Breast epithelium (tissue), 4 donors: ENCODE data around the gene IL13RA1. TPM values are rescaled to one million over a fixed set of nuclear protein-coding genes. Genes with fewer than 3 reads are reported as not detected.
"Not testable (repeated sequence)": the region's sequence is repeated elsewhere in the genome, so short reads cannot be mapped to it uniquely, and the experiment has no call there.

Source experiments
- DNase-seq, 2 donors: peaks; one replicate each; pipeline ENCODE4 v3.0.0-alpha.2; 2019; ENCODE audit warnings: low spot score in 2 of 2
- H3K27ac ChIP-seq, 2 donors: fragments of 200-600 bp; sonication (generic) in 1 of 2; one replicate each; pipeline ENCODE4 v1.5.1; 2016 to 2019; ENCODE audit warnings: mild to moderate bottlenecking in 1 of 2
- H3K27me3 ChIP-seq, 2 donors: fragments of 200-600 bp; sonication (generic) in 1 of 2; one replicate each; pipeline versions ENCODE4 v1.5.1 to v1.6.0; 2017 to 2019; ENCODE audit warnings: control low read depth in 1 of 2, mild to moderate bottlenecking in 1 of 2
- H3K36me3 ChIP-seq: fragments of 200-600 bp; one replicate; pipeline ENCODE4 v1.5.1; 2019
- H3K4me1 ChIP-seq, 2 donors: fragments of 200-600 bp; sonication (generic); one replicate each; pipeline ENCODE4 v1.5.1; 2016 to 2019; ENCODE audit warnings: control low read depth in 1 of 2
- H3K4me3 ChIP-seq, 3 donors: fragments of 200-600 bp; sonication (generic); 1 replicate in 2 of 3; 2 replicates in 1 of 3; pipeline ENCODE4 v1.5.1; 2016 to 2019; ENCODE audit warnings: mild to moderate bottlenecking in 3 of 3, moderate library complexity in 2 of 3
- H3K9me3 ChIP-seq, 2 donors: fragments of 200-600 bp; sonication (generic) in 1 of 2; one replicate each; pipeline ENCODE4 v1.5.1; 2016 to 2019; ENCODE audit warnings: control low read depth in 1 of 2
- CTCF ChIP-seq, 3 donors: fragments of 450-650 bp; IDR thresholded peaks; one replicate each; pipeline ENCODE4 v1.5.1; 2016 to 2017; ENCODE audit warnings: antibody characterized with exemption in 3 of 3, mild to moderate bottlenecking in 3 of 3, moderate library complexity in 3 of 3
- POLR2A ChIP-seq: fragments of 450-650 bp; IDR thresholded peaks from one replicate; pipeline ENCODE4 v1.6.1; 2016; ENCODE audit warnings: antibody characterized with exemption, mild to moderate bottlenecking, moderate library complexity
- POLR2AphosphoS5 ChIP-seq, 3 donors: sonication (generic); formaldehyde crosslinking; IDR thresholded peaks; one replicate each; pipeline ENCODE4 v1.6.1; 2017; ENCODE audit warnings: antibody characterized with exemption in 3 of 3
- intact Hi-C: fragments of 100-400 bp; cut with DNase I; formaldehyde crosslinking; loops from one replicate; pipeline ENCODE4 v1.15.1; 2023; ENCODE audit warnings: low total_unique reads
- total RNA-seq, 3 donors: library from RNA; depleted of rRNA; stranded (reverse); fragments of >200 nt; gene quantifications; one replicate each; pipeline ENCODE4 v1.1.0, GENCODE V29; 2016

Gene IL13RA1
- total RNA-seq, 3 donors from 2014 or later, result 71.4 to 80.8 (median 77.4) TPM

DNA sequence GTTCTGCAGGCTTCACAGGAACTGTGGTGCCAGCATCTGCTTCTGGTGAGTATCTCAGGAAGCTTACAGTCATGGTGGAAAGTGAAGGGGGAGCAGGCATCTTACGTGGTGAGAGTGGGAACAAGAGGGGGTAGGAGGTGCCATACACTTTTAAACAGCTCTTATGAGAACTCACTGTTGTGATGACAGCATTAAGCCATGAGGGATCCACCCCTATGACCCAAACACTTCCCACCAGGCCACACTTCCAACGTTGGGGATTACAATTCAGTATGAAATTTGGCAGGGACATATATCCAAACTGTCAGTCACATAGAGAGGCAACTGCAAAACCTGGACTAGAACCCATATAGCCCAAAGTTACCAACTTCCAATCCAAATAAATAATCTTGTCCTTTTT, 53.1 kb downstream of the IL13RA1 start:
- H3K27ac ChIP-seq, result peak overlapping the region in 1 of 2 donors; percentile 32
- no peak for TF ChIP-seq CTCF (IDR thresholded peaks at IDR 0.05)
- TF ChIP-seq POLR2A, result no peak
- TF ChIP-seq POLR2AphosphoS5 (IDR thresholded peaks at IDR 0.05), result no peak
- H3K4me1 ChIP-seq, result no peaks in the 10 kb centered on the region
- no peaks in the 10 kb centered on the region for H3K36me3 ChIP-seq
- H3K9me3 ChIP-seq, result no peaks in the 10 kb centered on the region
- H3K4me3 ChIP-seq, result no peak overlapping the region
- DNase-seq, result no peak
- H3K27me3 ChIP-seq, result peaks cover 0 to 2% of the 10 kb centered on the region in 2 donors
- intact Hi-C loops, result no loop called here

DNA sequence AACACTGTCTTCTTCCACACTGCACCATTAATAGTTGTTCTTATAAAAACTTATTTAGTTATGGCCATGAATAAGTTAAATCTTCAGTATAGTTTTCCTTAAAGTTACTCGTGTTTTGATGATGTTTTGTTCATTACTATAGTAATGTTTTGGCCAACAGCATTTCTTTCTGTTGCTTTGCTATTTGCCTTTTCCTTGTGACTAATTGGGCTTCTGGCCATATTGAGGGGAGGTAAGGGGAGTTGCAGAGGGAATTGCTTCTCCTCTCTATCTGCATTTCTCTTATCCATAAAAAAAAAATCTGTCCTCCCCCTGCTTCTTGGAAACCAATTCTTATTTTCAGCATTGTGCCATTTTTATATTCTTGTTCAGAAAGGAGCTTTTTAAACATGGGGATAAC, 53.5 kb downstream of the IL13RA1 start:
- no peak for DNase-seq
- TF ChIP-seq POLR2A (no peak), POLR2AphosphoS5 (IDR thresholded peaks at IDR 0.05) (no peak), CTCF (IDR thresholded peaks at IDR 0.05) (no peak)
- intact Hi-C loops, result no loop called here
- H3K36me3 ChIP-seq, result no peaks in the 10 kb centered on the region
- no peaks in the 10 kb centered on the region for H3K9me3 ChIP-seq
- no peak overlapping the region for H3K4me3 ChIP-seq
- H3K27ac ChIP-seq, result peak overlapping the region in 1 of 2 donors; percentile 32
- H3K4me1 ChIP-seq, result no peaks in the 10 kb centered on the region
- H3K27me3 ChIP-seq, result no peaks in the 10 kb centered on the region

- Histone ChIP-seq H3K27me3 (peaks cover 0 to 10% of the 10 kb centered on the region in 2 donors), H3K27ac (no peak overlapping the region), H3K9me3 (no peaks in the 10 kb centered on the region), H3K4me3 (no peak overlapping the region), H3K4me1 (no peaks in the 10 kb centered on the region), H3K36me3 (no peaks in the 10 kb centered on the region)
- TF ChIP-seq POLR2A (no peak), CTCF (IDR thresholded peaks at IDR 0.05) (no peak), POLR2AphosphoS5 (IDR thresholded peaks at IDR 0.05) (no peak)
- intact Hi-C loops, result no loop called here
- no peak for DNase-seq
Measured at GRCh38 chrX:118795528-118796280, 68.3 kb downstream of the IL13RA1 start.

DNA sequence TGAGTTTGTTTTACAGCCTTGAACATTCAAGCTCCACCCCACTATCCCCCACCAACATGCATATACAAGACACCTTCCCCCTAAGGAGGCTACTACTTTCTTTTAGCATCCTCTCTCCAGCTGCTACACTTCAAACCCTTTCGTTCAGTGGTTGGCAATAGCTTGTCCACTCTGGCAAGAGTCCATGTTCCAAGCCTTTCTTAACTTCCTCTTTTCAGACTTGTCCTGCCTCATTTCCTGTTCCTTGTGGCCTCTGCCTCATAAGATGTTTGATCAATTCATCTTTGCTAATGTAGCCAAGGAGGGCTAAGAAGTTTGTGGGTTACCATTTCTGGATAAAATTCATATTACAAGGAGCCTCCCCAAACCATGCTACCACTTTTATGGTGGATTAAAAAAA, 75.5 kb downstream of the IL13RA1 start:
- no peak overlapping the region for H3K4me3 ChIP-seq
- no peaks in the 10 kb centered on the region for H3K9me3 ChIP-seq
- intact Hi-C loops, result no loop called here
- no peaks in the 10 kb centered on the region for H3K27me3 ChIP-seq
- H3K27ac ChIP-seq, result no peak overlapping the region
- TF ChIP-seq CTCF (IDR thresholded peaks at IDR 0.05) (no peak), POLR2AphosphoS5 (IDR thresholded peaks at IDR 0.05) (no peak), POLR2A (no peak)
- no peak for DNase-seq
- H3K36me3 ChIP-seq, result no peaks in the 10 kb centered on the region
- no peaks in the 10 kb centered on the region for H3K4me1 ChIP-seq

- intact Hi-C loops, result no loop called here
- TF ChIP-seq POLR2AphosphoS5 (IDR thresholded peaks at IDR 0.05), result no peak
- peak in 2 of 3 donors; percentile 61 to 71 for TF ChIP-seq CTCF (IDR thresholded peaks at IDR 0.05)
- no peak for TF ChIP-seq POLR2A
- H3K4me3 ChIP-seq, result no peak overlapping the region
- no peak overlapping the region for H3K27ac ChIP-seq
- no peaks in the 10 kb centered on the region for H3K4me1 ChIP-seq
- H3K9me3 ChIP-seq, result no peaks in the 10 kb centered on the region
- no peak for DNase-seq
- no peaks in the 10 kb centered on the region for H3K36me3 ChIP-seq
- peaks cover 0 to 12% of the 10 kb centered on the region in 2 donors for H3K27me3 ChIP-seq
Measured at GRCh38 chrX:118807151-118808017, 80.0 kb downstream of the IL13RA1 start.

DNA sequence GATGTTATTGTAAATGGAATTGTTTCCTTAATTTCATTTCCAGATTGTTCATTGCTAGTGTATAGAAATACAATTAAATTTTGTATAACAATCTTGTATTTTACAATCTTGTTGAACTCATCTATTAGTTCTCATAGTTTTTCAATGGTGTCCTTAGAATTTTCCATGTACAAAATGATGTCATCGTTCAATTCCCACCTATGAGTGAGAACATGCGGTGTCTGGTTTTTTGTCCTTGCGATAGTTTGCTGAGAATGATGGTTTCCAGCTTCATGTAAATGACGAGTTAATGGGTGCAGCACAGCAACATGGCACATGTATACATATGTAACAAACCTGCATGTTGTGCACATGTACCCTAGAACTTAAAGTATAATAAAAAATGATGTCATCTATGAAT, 89.9 kb downstream of the IL13RA1 start:
- H3K36me3 ChIP-seq, H3K4me3 ChIP-seq, H3K9me3 ChIP-seq, intact Hi-C loops, H3K27ac ChIP-seq, DNase-seq, H3K4me1 ChIP-seq: not testable (repeated sequence)
- peaks cover 0 to 14% of the 10 kb centered on the region in 2 donors for H3K27me3 ChIP-seq
